Measurements from ENCODE around the gene ZNF423.

ZNF423 gene

GRCh38 chr16:49618955-49619354 lies 237.0 kb downstream of the ZNF423 start:
- no peak for DNase-seq

- DNase-seq, result no peak
Measured at GRCh38 chr16:49617710-49618330, 238.1 kb downstream of the ZNF423 start.

GRCh38 chr16:49617016-49617629 lies 238.8 kb downstream of the ZNF423 start:
- no peak for DNase-seq

GRCh38 chr16:49615576-49615975 lies 240.3 kb downstream of the ZNF423 start:
- no peak for DNase-seq

- no peak for DNase-seq
Measured at GRCh38 chr16:49610983-49611382, 244.9 kb downstream of the ZNF423 start.

GRCh38 chr16:49608779-49609178 lies 247.1 kb downstream of the ZNF423 start:
- DNase-seq, result peak; percentile 48

- peak; percentile 12 for DNase-seq
Measured at GRCh38 chr16:49608098-49608497, 247.8 kb downstream of the ZNF423 start.

- DNase-seq, result no peak
Measured at GRCh38 chr16:49605536-49606254, 250.2 kb downstream of the ZNF423 start.

GRCh38 chr16:49604602-49605001 lies 251.3 kb downstream of the ZNF423 start:
- DNase-seq, result no peak

- DNase-seq, result no peak
Measured at GRCh38 chr16:49603956-49604355, 252.0 kb downstream of the ZNF423 start.

GRCh38 chr16:49602976-49603310 lies 253.0 kb downstream of the ZNF423 start:
- DNase-seq, result no peak

GRCh38 chr16:49602201-49602975 lies 253.5 kb downstream of the ZNF423 start:
- no peak for DNase-seq

GRCh38 chr16:49601576-49601975 lies 254.3 kb downstream of the ZNF423 start:
- DNase-seq, result no peak

GRCh38 chr16:49600976-49601375 lies 254.9 kb downstream of the ZNF423 start:
- DNase-seq, result no peak

GRCh38 chr16:49600536-49600935 lies 255.4 kb downstream of the ZNF423 start:
- no peak for DNase-seq

GRCh38 chr16:49599704-49600103 lies 256.2 kb downstream of the ZNF423 start:
- DNase-seq, result no peak

GRCh38 chr16:49599281-49599680 lies 256.6 kb downstream of the ZNF423 start:
- no peak for DNase-seq

GRCh38 chr16:49598383-49599170 lies 257.3 kb downstream of the ZNF423 start:
- no peak for DNase-seq

- no peak for DNase-seq
Measured at GRCh38 chr16:49597796-49598195, 258.1 kb downstream of the ZNF423 start.

- DNase-seq, result no peak
Measured at GRCh38 chr16:49596648-49597291, 259.1 kb downstream of the ZNF423 start.

- DNase-seq, result peak; percentile 53
Measured at GRCh38 chr16:49596068-49596467, 259.8 kb downstream of the ZNF423 start.
